Kidney (tissue), 22 donors: ENCODE measurements around the gene ICE2. TPM values are rescaled to one million over a fixed set of nuclear protein-coding genes. Genes with fewer than 3 reads are reported as not detected.

Source experiments
- DNase-seq, 5 donors: peaks; one replicate each; pipeline ENCODE4 v3.0.0-alpha.2; 2013 to 2020
- FAIRE-seq: peaks from 2 replicates; lab custom pipeline; 2012; peaks lifted over from hg19 to GRCh38; lab: Jason Lieb, UNC
- H3K27ac ChIP-seq, 2 donors: one replicate each; pipeline ENCODE4 v1.7.0; 2013; ENCODE audit warnings: low read depth in 2 of 2, low read length in 2 of 2, inconsistent platforms in 1 of 2
- H3K27me3 ChIP-seq: one replicate; pipeline ENCODE4 v1.7.1; 2013; ENCODE audit warnings: low read length, inconsistent platforms; ENCODE audit not compliant: control insufficient read depth, insufficient read depth
- H3K36me3 ChIP-seq, 3 donors: one replicate each; pipeline versions ENCODE4 v1.7.0 to v1.7.1; 2013; ENCODE audit warnings: low read length in 3 of 3, control low read depth in 1 of 3, inconsistent platforms in 1 of 3; ENCODE audit not compliant: insufficient read depth in 3 of 3, control insufficient read depth in 2 of 3
- H3K4me1 ChIP-seq, 3 donors: one replicate each; pipeline versions ENCODE4 v1.7.0 to v1.7.1; 2013; ENCODE audit warnings: low read length in 3 of 3, inconsistent platforms in 1 of 3, low read depth in 1 of 3; ENCODE audit not compliant: control insufficient read depth in 2 of 3, insufficient read depth in 2 of 3
- H3K4me3 ChIP-seq, 3 donors: one replicate each; pipeline versions ENCODE4 v1.7.0 to v1.8.1; 2013; ENCODE audit warnings: low read length in 3 of 3, control low read depth in 1 of 3, inconsistent platforms in 1 of 3
- H3K9ac ChIP-seq, 3 donors: one replicate each; pipeline versions ENCODE4 v1.7.0 to v1.7.1; 2013; ENCODE audit warnings: low read length in 3 of 3, control low read depth in 1 of 3, inconsistent platforms in 1 of 3
- H3K9me3 ChIP-seq, 3 donors: one replicate each; pipeline versions ENCODE4 v1.7.0 to v1.7.1; 2013; ENCODE audit warnings: low read length in 3 of 3, control low read depth in 1 of 3, inconsistent platforms in 1 of 3; ENCODE audit not compliant: control insufficient read depth in 2 of 3, insufficient read depth in 1 of 3
- CTCF ChIP-seq: IDR thresholded peaks from 3 replicates; pipeline ENCODE4 v1.5.1; 2012; ENCODE audit warnings: mild to moderate bottlenecking, moderate library complexity, borderline replicate concordance; ENCODE audit not compliant: insufficient read depth; ENCODE audit errors: extremely low read depth
- intact Hi-C: fragments of 100-400 bp; cut with DNase I; formaldehyde crosslinking; loops from one replicate; pipeline ENCODE4 v1.11.1; 2022
- long read RNA-seq, 10 donors: library from polyadenylated mRNA in 1 of 10; unstranded in 1 of 10; transcript quantifications; one replicate each; pipeline ENCODE4 v2.0.0 and lab custom pipeline, GENCODE V29; 2021 to 2026
- polyA plus RNA-seq: library from polyadenylated mRNA; stranded (reverse); fragments of 350-450 nt; fragmentation: Illumina TruSeq; extraction: RNeasy Lipid Tissue Mini Kit (QIAGEN cat#74804); gene quantifications from one replicate; pipeline ENCODE4 v1.2.3, GENCODE V29; 2014; ENCODE audit warnings: low read depth, low replicate concordance; ENCODE audit not compliant: insufficient read depth
- total RNA-seq: library from RNA; stranded (reverse); fragmentation: NEBNext Ultra II Directional; extraction: Animal tissue kit (Norgen Biotek cat#: 25700); gene quantifications from one replicate; pipeline ENCODE4 v1.2.1, GENCODE V29; 2021
- donor health status: control.
- donor health status: control.
- donor health status: control.
- donor health status: control.
- donor health status: control.
- donor health status: DM: yes; HTN: yes; CAD: no.
- donor health status: Normal renal cell carcinoma (clear cell type).

Gene ICE2, protein sequence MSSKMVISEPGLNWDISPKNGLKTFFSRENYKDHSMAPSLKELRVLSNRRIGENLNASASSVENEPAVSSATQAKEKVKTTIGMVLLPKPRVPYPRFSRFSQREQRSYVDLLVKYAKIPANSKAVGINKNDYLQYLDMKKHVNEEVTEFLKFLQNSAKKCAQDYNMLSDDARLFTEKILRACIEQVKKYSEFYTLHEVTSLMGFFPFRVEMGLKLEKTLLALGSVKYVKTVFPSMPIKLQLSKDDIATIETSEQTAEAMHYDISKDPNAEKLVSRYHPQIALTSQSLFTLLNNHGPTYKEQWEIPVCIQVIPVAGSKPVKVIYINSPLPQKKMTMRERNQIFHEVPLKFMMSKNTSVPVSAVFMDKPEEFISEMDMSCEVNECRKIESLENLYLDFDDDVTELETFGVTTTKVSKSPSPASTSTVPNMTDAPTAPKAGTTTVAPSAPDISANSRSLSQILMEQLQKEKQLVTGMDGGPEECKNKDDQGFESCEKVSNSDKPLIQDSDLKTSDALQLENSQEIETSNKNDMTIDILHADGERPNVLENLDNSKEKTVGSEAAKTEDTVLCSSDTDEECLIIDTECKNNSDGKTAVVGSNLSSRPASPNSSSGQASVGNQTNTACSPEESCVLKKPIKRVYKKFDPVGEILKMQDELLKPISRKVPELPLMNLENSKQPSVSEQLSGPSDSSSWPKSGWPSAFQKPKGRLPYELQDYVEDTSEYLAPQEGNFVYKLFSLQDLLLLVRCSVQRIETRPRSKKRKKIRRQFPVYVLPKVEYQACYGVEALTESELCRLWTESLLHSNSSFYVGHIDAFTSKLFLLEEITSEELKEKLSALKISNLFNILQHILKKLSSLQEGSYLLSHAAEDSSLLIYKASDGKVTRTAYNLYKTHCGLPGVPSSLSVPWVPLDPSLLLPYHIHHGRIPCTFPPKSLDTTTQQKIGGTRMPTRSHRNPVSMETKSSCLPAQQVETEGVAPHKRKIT
- 61.4 TPM for total RNA-seq
- 16.4 TPM for polyA plus RNA-seq
- long read RNA-seq, donor 1, full-length matches to known transcripts, result 7 of 7 reads
- long read RNA-seq, donor 1, partial matches to known transcripts, result 0 of 7 reads
- long read RNA-seq, donor 1, other reads (novel, unspliced or antisense), result 0 of 7 reads
- long read RNA-seq, donor 2, full-length matches to known transcripts, result 5 of 5 reads
- long read RNA-seq, donor 2, partial matches to known transcripts, result 0 of 5 reads
- long read RNA-seq, donor 2, other reads (novel, unspliced or antisense), result 0 of 5 reads
- long read RNA-seq, donor 3, full-length matches to known transcripts, result 6 of 6 reads
- long read RNA-seq, donor 3, partial matches to known transcripts, result 0 of 6 reads
- long read RNA-seq, donor 3, other reads (novel, unspliced or antisense), result 0 of 6 reads
- long read RNA-seq, donor 4, full-length matches to known transcripts, result 9 of 9 reads
- long read RNA-seq, donor 4, partial matches to known transcripts, result 0 of 9 reads
- long read RNA-seq, donor 4, other reads (novel, unspliced or antisense), result 0 of 9 reads
- long read RNA-seq, donor 5, result 0 reads
- long read RNA-seq, donor 6, full-length matches to known transcripts, result 7 of 14 reads
- long read RNA-seq, donor 6, partial matches to known transcripts, result 7 of 14 reads
- long read RNA-seq, donor 6, other reads (novel, unspliced or antisense), result 0 of 14 reads
- long read RNA-seq, donor 7, full-length matches to known transcripts, result 6 of 14 reads
- long read RNA-seq, donor 7, partial matches to known transcripts, result 2 of 14 reads
- long read RNA-seq, donor 7, other reads (novel, unspliced or antisense), result 6 of 14 reads
- long read RNA-seq, donor 8, full-length matches to known transcripts, result 3 of 3 reads
- long read RNA-seq, donor 8, partial matches to known transcripts, result 0 of 3 reads
- long read RNA-seq, donor 8, other reads (novel, unspliced or antisense), result 0 of 3 reads
- long read RNA-seq, donor 9, full-length matches to known transcripts, result 1 of 1 reads
- long read RNA-seq, donor 9, partial matches to known transcripts, result 0 of 1 reads
- long read RNA-seq, donor 9, other reads (novel, unspliced or antisense), result 0 of 1 reads
- long read RNA-seq, donor 10, full-length matches to known transcripts, result 5 of 11 reads
- long read RNA-seq, donor 10, partial matches to known transcripts, result 6 of 11 reads
- long read RNA-seq, donor 10, other reads (novel, unspliced or antisense), result 0 of 11 reads

GRCh38 chr15:60478566-60479360 is at the start of gene ICE2:
TSS of gene ICE2 (minus strand) at chr15:60479142. CDS start at chr15:60477977, 1,165 bp downstream.
- Histone ChIP-seq H3K36me3 (peaks cover 0 to 5% (median 0%) of the 10 kb centered on the region in 3 donors), H3K4me3 (peak within 1 kb of the TSS; percentile 75 to 99 (median 96)), H3K4me1 (peaks cover 4 to 20% (median 13%) of the 10 kb centered on the region in 3 donors), H3K27ac (peak within 1 kb of the TSS; percentile 84 to 95), H3K9me3 (no peaks in the 10 kb centered on the region), H3K9ac (peak within 1 kb of the TSS; percentile 83 to 97 (median 85)), H3K27me3 (no peaks in the 10 kb centered on the region)
- intact Hi-C loops, result no loop called here
- DNase-seq (peak; percentile 96 to 99 (median 97)), FAIRE-seq (no peak)
- no peak for TF ChIP-seq CTCF

DNA sequence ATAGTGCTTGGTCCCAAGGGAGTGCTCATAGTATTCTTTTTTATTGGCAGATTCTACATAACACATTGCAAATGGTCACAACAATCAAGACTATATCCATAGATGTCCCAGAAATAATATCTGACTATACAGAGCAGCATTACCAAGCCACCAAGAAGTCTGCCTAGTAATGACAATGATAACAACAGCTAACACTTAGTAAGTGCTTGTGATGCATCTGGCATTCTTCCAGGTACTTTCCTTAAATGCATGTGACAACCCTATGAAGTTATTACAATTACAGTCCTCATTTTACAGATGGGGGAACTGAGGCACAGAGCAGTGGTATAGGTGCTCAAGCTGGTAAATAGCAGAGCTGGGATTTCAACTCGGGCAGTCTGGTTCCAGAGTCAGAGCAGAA is 49.6 kb upstream of the ICE2 start:
- Histone ChIP-seq H3K27me3 (no peaks in the 10 kb centered on the region), H3K36me3 (peaks cover 0 to 3% (median 0%) of the 10 kb centered on the region in 3 donors), H3K4me1 (peaks cover 0 to 11% (median 0%) of the 10 kb centered on the region in 3 donors), H3K4me3 (no peak overlapping the region), H3K9me3 (no peaks in the 10 kb centered on the region), H3K9ac (no peak overlapping the region), H3K27ac (no peak overlapping the region)
- TF ChIP-seq CTCF, result no peak
- FAIRE-seq, result no peak
- intact Hi-C loops, result no loop called here
- DNase-seq, result no peak
